GM21619 (cell line): Measurements from ENCODE around the gene DVL1.

ENCODE experiments used
- ATAC-seq: cut with Tn5 transposase; IDR thresholded peaks from one replicate; pipeline ENCODE4 v1.9.1; 2021; ENCODE audit not compliant: unreplicated experiment

DVL1 gene

DNA sequence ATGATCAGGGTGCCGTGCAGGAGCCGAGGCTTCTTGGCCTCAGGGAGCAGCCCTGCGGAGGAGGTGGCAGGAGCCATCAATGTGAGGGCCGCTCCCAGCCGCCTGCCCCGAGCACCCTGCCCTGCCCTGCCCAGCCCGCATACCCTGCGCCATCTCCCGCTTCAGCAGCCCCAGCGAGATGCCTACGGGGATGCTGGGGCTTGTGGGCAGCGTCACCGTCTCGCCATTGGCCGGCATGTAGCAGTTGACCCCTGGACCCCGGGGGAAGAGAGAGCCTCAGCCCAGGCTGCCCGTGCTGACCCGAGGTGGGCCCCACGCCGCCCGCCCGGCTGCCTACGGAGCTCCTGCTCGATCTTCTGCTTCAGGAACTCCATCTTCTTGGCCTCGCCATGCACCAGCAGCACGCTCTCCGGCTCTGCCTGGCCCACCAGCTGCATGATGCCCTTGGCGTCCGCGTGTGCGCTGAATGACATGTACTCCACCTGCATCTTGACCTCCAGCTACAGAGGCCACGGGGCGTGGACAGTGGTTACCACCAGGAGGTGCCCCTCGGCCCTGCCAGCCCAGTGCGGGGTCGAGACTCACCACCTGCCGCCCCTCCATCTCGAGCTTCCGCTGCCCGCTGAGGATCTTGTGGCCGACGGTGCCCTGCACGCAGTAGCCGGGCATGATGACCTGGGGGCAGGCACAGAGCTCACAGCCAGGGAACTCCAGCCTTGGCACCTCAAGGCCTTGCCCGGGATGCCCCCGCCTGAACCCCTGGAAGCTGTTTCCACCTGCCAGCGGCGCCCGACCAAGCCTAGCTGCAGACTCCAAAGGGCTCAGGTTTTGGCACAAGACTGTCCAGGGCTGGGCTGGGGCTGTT, 36.5 kb downstream of the DVL1 start:
- ATAC-seq, result no peak

DNA sequence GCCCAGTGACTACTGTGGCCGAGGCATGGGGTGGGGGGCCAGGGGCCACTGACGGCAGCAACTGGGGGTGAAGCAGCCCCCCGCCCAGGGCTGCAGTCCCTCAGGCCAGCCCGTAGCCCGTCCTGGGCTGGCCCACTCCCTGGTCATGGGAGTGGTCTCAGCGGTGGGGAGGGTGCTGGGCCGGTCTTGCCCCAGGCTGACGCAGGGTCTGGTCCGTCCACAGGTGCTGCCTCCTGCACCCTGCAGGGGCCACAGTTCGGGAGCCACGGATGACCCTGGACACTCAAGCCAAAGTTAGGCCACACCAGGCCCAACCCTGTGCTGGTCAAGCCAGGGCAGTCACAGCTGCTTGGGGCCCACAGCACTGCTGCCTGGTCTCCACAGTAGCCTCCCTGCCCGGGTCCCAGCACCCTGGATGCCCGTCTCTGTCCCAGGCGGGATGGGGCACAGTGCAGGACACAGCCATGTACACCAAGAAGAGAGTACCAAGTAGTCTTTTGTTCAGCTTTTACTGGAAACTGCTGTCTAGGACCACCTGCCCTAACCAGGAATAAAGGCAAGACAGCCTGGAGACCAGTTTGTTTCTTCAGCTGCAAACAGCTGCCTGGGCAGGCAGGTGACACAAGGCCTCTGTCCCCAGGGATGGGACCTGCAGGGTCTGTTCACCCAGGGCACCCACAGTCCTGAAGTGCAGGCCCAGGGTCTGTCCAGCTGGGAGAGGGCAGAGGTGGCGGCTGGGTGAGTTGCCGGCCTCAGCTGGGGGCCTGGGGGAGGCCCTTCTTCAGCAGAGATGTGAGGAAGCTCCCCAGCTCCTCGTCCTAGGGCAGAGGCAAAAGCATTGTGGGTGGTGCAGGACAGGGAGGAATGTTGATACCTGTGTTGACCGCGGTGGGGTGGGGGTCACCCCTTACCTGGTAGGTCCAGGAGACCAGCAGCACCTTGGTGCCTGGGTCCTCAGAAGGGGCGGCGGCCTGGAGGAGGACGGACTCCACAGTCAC, 37.8 kb downstream of the DVL1 start:
- ATAC-seq, result no peak

DNA sequence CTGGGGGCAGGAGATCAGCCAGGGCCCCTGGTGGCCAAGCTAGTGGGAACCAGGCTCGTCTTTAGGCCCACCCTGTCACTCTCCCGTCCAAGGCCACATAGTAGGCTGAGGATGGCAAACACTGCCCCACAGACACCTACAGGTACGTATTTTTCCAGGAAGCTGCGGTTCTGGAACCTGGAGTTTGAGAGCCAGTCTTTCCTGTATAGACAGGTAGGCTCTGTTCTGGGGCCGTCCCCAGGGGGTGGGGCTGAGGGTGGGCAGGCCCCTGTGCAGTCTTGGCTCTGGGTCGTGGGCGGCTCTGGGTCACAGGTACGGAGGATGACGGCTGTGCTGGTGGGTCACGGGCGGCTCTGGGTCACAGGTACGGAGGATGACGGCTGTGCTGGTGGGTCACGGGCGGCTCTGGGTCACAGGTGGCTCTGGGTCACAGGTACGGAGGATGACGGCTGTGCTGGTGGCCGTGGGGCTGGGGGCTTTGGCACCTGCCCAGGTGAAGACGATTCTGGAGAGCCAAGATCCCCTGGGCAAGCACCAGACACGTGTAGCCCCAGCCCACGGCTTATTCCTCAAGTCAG, 38.7 kb downstream of the DVL1 start:
- no peak for ATAC-seq

DNA sequence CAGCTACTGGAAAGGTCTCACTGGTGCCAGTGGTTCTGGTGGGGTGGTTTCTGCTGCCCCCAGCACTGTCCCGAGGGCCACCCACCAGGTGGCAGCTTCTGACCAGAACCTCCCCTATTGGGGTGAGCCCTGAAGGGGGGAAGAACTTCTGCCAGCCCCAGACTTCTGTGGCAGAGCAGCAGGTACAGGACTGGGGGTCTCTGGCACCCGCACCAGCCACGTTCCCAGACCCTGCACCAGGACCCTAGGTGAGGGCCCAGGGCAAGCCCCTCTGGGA, 39.2 kb downstream of the DVL1 start:
- ATAC-seq, result no peak

DNA sequence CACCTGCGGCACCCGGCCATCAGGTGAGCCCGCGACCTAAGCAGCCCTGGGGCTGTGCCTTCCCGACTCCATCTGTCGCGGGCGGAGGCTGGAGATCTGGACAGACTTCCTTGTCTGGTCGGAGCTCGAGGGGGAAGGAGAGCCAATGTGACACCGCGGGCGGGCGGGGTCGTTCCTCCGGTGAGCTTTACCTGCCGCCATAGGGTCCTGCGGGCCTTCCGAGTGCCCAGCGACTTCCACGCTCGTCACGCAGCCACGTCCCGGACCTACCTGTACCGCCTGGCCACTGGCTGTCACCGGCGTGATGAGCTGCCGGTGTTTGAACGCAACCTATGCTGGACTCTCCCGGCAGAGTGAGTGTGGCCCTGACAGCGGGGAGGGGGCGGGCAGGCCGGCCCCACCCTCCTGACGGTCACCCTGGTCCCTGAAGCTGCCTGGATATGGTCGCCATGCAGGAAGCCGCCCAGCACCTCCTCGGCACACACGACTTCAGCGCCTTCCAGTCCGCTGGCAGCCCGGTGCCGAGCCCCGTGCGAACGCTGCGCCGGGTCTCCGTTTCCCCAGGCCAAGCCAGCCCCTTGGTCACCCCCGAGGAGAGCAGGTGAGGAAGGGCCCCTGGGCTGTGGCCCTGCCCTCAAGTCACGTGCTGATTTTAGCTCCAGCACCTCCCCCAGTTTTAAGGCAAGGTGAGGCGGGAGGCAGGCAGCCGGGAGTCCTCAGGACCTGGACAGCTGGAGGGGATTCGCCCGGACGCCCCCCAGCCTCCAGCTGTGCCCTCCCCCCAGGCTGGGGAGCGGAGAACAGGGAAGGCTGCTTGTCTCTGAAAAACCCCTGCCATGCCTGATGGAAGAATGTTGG, 39.7 kb downstream of the DVL1 start:
- no peak for ATAC-seq

DNA sequence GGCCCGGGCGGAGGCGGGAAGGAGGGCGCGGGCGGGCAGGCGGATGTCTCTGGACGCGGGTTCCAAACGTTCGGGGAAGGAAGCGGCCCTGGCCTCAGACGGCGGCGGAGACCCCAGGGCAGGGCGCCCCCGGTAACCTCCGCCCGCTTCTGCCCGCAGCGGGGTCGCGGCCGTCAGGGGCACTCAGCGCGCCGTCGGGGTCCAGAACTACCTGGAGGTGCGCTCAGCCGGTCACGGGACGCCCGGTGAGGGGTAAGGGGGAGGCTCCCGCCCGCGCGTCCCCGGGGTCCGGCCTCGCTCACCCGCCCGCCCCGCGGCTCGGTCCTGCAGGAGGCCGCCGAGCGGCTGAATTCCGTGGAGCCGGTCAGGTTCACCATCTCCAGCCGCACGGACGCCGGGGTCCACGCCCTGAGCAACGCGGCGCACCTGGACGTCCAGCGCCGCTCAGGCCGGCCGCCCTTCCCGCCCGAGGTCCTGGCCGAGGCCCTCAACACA, 40.4 kb downstream of the DVL1 start:
- ATAC-seq, result no peak

DNA sequence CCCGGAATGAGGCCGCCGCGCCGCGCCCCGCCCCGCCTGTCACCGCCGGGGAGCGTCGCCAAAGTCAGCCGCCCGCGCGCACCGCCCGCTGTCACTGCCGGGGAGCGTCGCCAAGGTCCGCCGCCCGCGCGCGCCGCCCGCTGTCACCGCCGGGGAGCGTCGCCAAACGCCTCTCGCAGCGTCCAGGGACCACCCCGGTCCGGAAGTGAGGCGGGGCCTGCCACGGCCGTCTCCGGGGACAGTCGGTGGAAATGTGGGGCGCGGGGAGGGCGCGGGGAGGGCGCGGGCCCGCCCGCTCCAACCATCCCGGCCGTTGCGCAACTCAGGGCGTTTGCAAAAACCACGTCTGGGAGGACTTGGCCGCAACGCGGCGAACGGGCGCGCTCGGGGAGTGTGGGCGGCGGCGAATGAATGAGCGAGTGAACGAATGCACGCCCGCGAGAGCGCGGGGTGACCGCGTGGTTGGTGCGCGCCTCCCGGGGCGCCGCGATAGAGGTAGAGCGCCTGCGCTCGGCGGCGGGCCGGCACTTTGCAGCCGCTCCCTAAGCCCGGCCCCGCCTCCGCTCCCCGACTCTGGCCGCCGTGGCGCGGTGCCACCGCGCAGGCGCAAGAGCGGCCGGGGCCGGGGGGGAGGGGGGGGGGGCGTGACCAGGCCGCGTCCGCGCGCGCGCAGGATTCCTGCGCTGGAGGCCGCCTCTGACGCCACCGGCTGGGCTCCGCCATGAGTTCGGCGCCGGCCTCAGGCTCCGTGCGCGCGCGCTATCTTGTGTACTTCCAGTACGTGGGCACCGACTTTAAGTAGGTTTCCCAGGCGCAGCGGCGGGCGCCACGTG, 41.1 kb downstream of the DVL1 start, which contains the start of the genes ACAP3 and PUSL1:
Gene ACAP3, minus strand, starts transcription at position 8 of the 833 bp plus-strand sequence. CDS start 115 bp downstream, outside the sequence.
Gene PUSL1, plus strand, starts transcription at position 675 of the 833 bp plus-strand sequence. Its CDS starts 47 bp downstream, at position 722.
- peak; percentile 50 for ATAC-seq

DNA sequence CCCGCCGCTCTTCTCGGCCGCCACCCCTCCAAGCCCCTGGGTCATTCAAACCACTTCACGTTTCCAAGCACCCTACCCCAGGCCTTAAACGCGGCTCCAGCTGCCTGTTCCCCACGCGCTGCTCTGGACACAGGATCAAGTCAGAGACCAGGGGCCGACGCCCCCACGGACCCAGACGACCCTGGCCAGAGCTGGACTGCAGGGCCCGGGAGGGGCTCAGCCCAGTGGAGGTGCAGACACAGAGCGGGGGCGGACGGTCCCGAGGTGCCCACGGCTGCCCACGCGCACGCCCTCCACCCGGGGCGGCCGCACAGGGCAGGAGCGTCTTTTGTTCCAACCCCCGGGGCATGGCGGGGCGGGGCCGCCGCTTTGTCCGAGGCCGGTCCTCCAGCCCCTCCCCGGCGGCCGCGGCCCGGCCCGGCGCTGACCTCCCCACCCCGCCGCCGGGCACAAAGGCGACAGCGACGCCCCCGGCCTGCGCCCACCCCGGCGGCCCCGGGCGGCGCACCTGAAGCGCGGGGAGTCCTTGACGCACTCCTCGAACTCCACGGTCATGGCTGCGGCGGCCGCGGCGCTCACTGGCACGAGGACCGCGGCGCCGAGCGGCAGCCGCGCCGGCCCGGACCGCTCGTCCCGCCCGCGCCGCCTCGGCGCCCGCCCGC, 41.8 kb downstream of the DVL1 start:
- peak; percentile 3 for ATAC-seq

DNA sequence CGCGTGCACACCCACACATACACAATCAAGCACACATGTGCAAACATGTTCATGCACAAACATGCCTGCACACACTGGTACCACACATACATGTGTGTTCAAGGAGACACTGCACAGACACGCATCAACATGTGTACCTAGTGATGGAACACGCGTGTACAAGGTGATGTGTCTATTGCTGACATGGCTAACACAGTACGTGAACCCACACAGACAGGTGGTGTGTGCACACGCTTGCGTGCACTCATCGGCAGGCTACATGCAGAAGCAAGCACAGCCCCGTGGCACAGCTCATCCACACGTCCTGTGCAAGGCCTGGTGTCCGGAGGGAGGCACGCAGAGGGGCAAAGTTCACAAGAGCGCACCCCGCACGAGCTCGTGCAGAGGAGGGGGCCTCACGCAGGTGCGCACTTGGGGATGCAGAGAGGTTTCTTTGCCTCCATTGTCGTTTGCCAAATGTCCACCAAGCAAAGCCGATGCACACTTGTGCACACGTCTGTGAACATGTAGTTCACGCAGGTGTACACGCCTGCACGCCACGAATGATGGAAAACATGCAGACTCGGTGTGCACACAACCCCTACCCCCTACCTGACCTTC, 42.5 kb downstream of the DVL1 start:
- ATAC-seq, result no peak

DNA sequence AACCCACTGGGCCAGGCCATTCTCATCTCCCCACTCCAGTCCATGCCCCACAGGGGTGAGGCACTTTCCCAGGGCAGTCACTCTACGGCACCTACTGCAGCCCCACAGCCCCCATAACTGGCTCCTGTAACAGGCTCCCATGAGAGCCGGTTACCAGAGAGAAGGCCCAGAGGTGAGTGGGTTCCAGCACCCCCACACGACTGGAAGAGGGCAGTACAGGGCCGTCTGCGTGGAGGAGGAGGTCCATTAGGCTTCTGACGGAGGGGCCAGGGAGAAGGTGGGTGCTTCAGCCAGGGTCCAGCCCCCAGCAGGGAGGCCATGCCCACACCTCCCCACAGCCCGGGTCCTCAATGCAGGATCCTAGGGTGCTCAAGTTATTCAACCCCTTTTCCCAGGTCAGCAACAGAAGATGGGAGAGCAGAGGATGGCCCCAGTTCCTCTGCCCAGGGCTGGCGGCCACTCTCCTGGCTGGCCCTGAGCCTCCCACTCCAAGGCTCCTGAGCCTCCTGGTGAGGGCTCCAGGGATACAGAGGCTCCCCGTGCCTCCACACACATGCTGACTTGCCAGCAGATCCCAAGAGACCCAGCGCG, 43.1 kb downstream of the DVL1 start:
- ATAC-seq, result no peak

DNA sequence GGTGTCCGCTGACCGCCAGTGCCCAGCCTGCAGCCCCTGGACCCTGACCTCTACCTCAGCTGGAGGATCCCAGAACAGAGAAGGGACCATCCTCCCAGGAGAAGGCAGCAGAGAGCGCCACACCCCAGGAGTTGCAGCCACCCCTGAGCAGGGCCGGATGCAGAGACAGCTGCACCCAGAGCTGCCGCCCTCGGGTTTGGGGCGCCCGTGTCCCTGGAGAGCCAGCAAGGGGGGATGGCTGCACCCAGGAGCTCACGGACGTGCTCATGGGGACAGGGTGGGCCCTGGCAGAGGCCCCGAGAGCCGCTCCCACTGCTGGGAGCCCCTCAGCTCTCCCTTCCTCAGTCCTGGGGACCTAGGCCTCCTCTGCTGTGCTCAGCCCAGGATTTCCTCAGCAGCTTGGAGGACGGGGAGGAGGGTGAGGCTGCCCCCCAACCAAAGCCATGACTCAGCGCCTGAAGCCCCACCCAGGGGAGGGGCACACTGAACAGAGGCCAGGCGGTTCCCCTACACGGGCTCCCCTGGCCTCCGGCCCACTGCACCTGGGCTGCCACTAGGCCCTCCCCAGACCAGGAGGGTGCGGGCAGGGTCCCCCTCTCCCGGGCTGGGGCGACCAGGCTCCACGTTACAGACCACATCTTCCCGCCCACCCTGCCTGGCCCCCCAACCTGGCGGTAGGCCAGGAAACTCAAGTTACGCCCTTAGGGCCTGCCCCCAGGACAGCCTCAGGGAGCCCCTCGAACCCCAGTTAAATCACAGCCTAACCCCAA, 43.7 kb downstream of the DVL1 start:
- no peak for ATAC-seq

DNA sequence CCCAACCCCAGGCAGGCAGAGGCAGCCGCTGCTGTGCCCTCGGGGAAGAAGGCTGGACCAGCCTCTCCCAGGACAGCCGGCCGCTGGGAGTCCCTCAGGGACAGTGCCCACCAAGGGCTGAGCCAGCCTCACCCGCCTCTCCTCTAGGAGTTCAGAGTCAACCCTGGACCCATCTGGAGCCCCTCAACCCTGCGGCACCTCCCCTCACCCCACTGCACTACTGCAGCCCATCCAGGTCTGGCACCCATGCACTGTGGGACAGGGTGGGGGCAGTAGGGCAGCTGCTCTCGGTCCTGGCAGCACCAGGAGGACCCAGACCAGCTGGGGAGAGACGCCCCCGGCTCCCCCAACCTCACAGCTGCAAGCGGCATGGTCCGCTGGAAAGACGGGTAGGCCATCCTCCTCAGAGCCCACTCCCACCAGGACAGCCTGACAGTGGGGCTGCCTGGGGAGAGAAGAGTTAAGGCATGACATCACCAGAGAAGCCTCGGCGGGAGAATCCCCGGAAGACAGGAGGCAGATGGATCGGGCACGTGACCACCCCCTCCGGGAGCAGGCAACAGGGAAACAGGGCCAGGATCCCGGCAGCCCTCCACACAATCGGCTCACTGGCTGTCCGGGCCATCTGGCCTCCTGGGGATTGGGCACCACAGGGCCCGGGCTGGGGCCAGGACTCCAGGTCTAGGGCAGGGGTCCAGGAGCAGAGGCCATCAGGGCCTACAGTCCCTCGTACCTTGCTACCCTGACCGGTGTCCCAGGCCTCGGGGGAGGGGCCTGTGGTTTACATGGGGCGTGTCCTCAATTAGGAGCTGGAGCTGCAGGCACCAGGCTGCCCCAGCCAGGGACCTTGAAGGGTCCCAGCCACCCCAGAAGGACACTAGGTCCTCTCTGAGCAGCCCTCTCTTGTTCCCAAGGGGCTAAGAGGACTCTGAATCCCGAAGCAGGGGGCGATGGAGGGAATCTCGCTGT, 44.6 kb downstream of the DVL1 start:
- no peak for ATAC-seq

DNA sequence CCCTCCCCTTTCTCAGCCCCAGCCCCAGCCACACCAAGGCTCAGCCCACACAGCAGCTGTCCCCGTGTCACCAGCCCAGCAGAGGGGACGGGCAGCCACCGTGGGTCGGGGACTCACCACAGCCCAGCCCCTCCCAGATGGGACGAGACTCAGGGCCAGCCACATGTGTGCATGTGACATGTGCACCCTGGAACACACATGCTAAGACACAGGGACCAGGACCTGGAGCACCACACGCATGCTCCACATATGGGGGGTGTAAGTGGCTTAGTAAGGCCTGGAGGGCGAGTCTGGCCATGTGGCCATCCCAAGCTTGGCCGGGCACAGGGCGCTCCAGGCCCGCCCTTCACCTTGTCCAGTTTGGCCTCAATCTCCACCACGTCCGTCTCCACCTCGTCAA, 45.5 kb downstream of the DVL1 start:
- ATAC-seq, result no peak

DNA sequence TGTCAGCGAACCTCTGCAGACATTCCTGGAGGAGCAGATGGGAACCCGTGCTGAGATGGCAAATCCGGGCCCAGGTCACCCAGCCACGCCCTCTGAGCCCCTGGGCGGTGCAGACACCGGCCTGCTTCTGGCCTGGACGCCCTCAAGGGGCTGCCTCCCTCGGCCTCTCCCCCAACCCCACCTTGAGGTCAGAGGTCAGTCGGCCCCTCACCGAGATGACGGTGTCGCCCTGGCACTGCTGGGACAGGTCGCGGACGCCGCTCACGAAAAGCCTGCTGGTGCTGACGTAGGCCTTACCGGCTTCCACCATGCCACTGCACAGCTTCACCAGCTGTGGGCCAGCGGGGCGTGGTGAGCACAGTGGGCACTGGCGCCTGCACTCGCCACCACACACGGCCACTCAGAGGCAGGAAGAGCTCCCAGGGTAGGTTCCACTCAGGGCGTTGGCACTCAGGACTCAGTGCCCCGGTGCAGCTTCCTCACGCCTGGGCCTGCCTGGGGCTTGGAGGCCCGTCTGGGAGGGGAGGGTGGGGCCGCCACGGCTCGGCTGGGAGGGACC, 46.2 kb downstream of the DVL1 start:
- no peak for ATAC-seq

DNA sequence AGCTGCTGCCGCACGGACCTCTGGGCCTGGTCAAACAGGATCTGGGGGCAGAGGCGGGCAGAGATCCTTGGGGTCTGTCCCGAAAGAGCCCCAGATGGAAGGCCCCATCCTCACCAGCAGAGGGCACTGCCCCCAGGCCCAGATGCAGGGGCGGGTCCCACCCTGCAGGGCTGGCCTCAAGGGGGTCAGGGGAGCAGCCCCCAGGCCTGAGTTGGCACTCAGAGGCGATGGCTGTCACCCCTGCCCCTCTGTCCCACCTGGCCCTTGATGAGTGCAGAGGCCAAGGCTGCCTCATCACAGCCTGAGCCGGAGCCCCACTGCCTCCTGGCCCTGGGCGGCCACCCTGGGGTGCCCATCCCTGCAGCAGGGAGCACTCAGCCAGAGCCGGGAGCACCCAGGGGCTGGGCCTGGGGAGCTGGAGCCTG, 47.2 kb downstream of the DVL1 start:
- no peak for ATAC-seq

DNA sequence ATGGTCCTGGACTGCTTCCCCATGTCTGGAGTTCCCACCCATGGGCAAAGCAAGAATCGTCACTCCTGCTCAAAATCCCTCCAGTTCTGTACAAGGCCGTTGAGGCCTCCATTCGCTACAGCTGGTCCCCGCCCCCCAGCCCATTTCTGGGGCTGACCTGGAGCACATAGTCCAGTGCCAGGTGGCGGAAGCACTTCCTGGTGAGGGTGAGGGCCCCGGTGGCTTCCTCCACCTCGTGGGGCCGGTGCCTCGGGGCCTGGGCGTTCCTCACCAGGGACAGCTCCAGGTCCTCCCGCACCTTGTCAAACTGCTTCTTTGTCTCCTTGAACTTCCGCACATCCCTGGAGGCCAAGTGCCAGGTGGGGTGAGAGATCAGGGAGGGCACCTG, 48.9 kb downstream of the DVL1 start:
- no peak for ATAC-seq
